Epithelial cell of proximal tubule (primary cell): Measurements from ENCODE around the gene ETV6. TPM values are rescaled to one million over a fixed set of nuclear protein-coding genes. Genes with fewer than 3 reads are reported as not detected.

Experiments
- DNase-seq: peaks from one replicate; pipeline ENCODE4 v3.0.0-alpha.2; 2011; ENCODE audit warnings: low read depth
- H3K4me3 ChIP-seq: 2 replicates; pipeline ENCODE4 v1.5.1; 2011; ENCODE audit warnings: low read depth, mild to moderate bottlenecking, low read length
- CTCF ChIP-seq: conservative IDR thresholded peaks from 2 replicates; pipeline ENCODE4 v1.5.1; 2012; ENCODE audit warnings: low read depth, mild to moderate bottlenecking, low read length
- total RNA-seq: library from RNA; depleted of rRNA; stranded (reverse); fragments of >200 nt; gene quantifications from 2 replicates; pipeline ENCODE4 v1.2.3, GENCODE V29; 2015

Gene ETV6
- total RNA-seq, 1 donor from 2014 or later, result 12.9 TPM

GRCh38 chr12:11651785-11652184, 2.3 kb downstream of the ETV6 start:
- DNase-seq, result no peak
- TF ChIP-seq CTCF, result no peak
- peak overlapping the region; percentile 92 for H3K4me3 ChIP-seq

- DNase-seq, result no peak
- peak overlapping the region; percentile 92 for H3K4me3 ChIP-seq
- no peak for TF ChIP-seq CTCF
These were observed 3.0 kb downstream of the ETV6 start for GRCh38 chr12:11652351-11653040.

GRCh38 chr12:11653215-11653753, 3.8 kb downstream of the ETV6 start:
- peak overlapping the region; percentile 92 for H3K4me3 ChIP-seq
- TF ChIP-seq CTCF, result no peak
- DNase-seq, result no peak

GRCh38 chr12:11654338-11654737, 4.9 kb downstream of the ETV6 start:
- TF ChIP-seq CTCF, result no peak
- H3K4me3 ChIP-seq, result no peak overlapping the region
- DNase-seq, result no peak

GRCh38 chr12:11654802-11655201, 5.3 kb downstream of the ETV6 start:
- DNase-seq, result no peak
- no peak for TF ChIP-seq CTCF

GRCh38 chr12:11655842-11656241, 6.4 kb downstream of the ETV6 start:
- H3K4me3 ChIP-seq, result no peak overlapping the region
- TF ChIP-seq CTCF, result no peak
- no peak for DNase-seq

More at GRCh38 chr12:11654802-11655201, 5.3 kb downstream of the ETV6 start:
- no peak overlapping the region for H3K4me3 ChIP-seq

- no peak for DNase-seq
- TF ChIP-seq CTCF, result no peak
- H3K4me3 ChIP-seq, result no peak overlapping the region
These were observed 7.1 kb downstream of the ETV6 start for GRCh38 chr12:11656550-11656949.
